Ovary (tissue), 9 donors: ENCODE data around the gene PLEKHM3. TPM values are rescaled to one million over a fixed set of nuclear protein-coding genes. Genes with fewer than 3 reads are reported as not detected.
"Not testable (repeated sequence)": the region's sequence is repeated elsewhere in the genome, so short reads cannot be mapped to it uniquely, and the experiment has no call there.

ENCODE experiments used
- DNase-seq, 5 donors: peaks; one replicate each; pipeline ENCODE4 v3.0.0-alpha.2; 2019 to 2020
- H3K27ac ChIP-seq, 2 donors: fragments of 200-600 bp; one replicate each; pipeline versions ENCODE4 v1.5.1 to v1.8.0; 2019 to 2022
- H3K27me3 ChIP-seq: fragments of 200-600 bp; one replicate; pipeline ENCODE4 v1.8.0; 2022
- H3K36me3 ChIP-seq: fragments of 200-600 bp; sonication (generic); one replicate; pipeline ENCODE4 v1.5.1; 2019
- H3K4me1 ChIP-seq: one replicate; pipeline ENCODE4 v1.8.1; 2013; ENCODE audit warnings: mild to moderate bottlenecking, moderate library complexity; ENCODE audit not compliant: insufficient read depth
- H3K4me3 ChIP-seq: fragments of 200-600 bp; sonication (generic); one replicate; pipeline ENCODE4 v1.5.1; 2017
- H3K9me3 ChIP-seq, 2 donors: fragments of 200-600 bp in 1 of 2; sonication (generic) in 1 of 2; one replicate each; pipeline versions ENCODE4 v1.5.1 to v1.8.1; 2013 to 2019; ENCODE audit warnings: mild to moderate bottlenecking in 1 of 2, moderate library complexity in 1 of 2
- EP300 ChIP-seq: sonication (generic); formaldehyde crosslinking; IDR thresholded peaks from one replicate; pipeline ENCODE4 v1.6.1; 2017; ENCODE audit warnings: antibody characterized with exemption
- POLR2A ChIP-seq: fragments of 450-650 bp; IDR thresholded peaks from one replicate; pipeline ENCODE4 v1.6.1; 2017; ENCODE audit warnings: antibody characterized with exemption, mild to moderate bottlenecking, moderate library complexity
- WGBS, 3 donors: extraction: QIAGEN DNeasy Blood & Tissue Kit in 1 of 3; methylation state at CpG; one replicate each; pipeline versions ENCODE4 v1.1.5 to v1.1.7; 2013 to 2017; 5-methylcytosine and 5-hydroxymethylcytosine counted together
- intact Hi-C, 4 donors: fragments of 100-400 bp; cut with DNase I; formaldehyde crosslinking; loops; one replicate each; pipeline versions ENCODE4 v1.11.0 to v1.15.1; 2022 to 2023
- polyA plus RNA-seq, 2 donors: library from polyadenylated mRNA; stranded (reverse); fragments of 200-250 nt in 1 of 2; fragments of 350-450 nt in 1 of 2; fragmentation: Illumina TruSeq in 1 of 2; extraction: RNeasy Lipid Tissue Mini Kit (QIAGEN cat#74804) in 1 of 2; gene quantifications; one replicate each; pipeline ENCODE4 v1.2.3, GENCODE V29; 2013 to 2014
- total RNA-seq, 7 donors: library from RNA; depleted of rRNA in 2 of 7; stranded (reverse); fragments of >200 nt in 2 of 7; fragmentation: NEBNext Ultra II Directional in 3 of 7; extraction: Animal tissue kit (Norgen Biotek cat#: 25700) in 3 of 7; gene quantifications; one replicate each; pipeline versions ENCODE4 v1.1.0 to v1.2.4, GENCODE V29; 2016 to 2023
- TF ChIP-seq, protein P1 (sequence below), 3 donors: fragments of 450-650 bp in 2 of 3; fragments of 200-600 bp in 1 of 3; IDR thresholded peaks; one replicate each; pipeline versions ENCODE4 v1.5.1 to v1.8.0; 2016 to 2022; ENCODE audit warnings: antibody characterized with exemption in 3 of 3, mild to moderate bottlenecking in 1 of 3
- donor health status: DM: no; HTN: no; CAD: no; lungs with moderate emphysema.
- donor health status: DM: no; HTN: no; CAD: no.
- donor health status: Bipolar disorder and iron deficiency.
- donor health status: DM: yes; HTN: yes; CAD: no.
- donor health status: DM: no; HTN: no; CAD: no.
- donor health status: DM: yes; HTN: yes; CAD: no.

Gene PLEKHM3
- total and polyA plus RNA-seq, 9 donors = 6.5 to 26.1 (median 14.3) TPM

DNA sequence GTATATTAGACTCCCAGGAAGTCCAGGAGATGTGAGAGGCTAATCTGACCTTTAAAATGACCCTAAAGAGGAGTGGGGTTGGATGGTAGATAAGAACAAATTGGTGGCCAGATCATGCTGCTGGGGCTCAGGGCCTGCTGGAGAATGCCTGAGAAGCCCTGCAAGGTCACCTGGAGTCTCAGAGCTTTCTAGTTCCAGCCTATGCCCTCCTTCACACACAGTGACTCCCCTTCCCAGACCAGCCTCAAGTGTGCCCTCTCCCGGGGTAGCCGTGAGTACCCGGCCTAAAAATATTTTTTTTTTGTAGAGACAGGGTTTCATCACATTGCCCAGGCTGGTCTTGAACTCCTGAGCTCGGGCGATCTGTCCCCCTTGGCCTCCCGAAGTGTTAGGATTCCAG, 211.4 kb downstream of the PLEKHM3 start:
- WGBS, 3 donors = 83 to 92% (median 91%) methylated on average over 6 of the region's 6 CpGs
- no peaks in the 10 kb centered on the region for H3K27me3 ChIP-seq
- H3K9me3 ChIP-seq = no peaks in the 10 kb centered on the region
- no peaks in the 10 kb centered on the region for H3K4me1 ChIP-seq
- H3K36me3 ChIP-seq = no peaks in the 10 kb centered on the region
- no peak overlapping the region for H3K4me3 ChIP-seq
- no peak for DNase-seq
- TF ChIP-seq POLR2A (no peak), EP300 (no peak)
- TF ChIP-seq, protein P1, sequence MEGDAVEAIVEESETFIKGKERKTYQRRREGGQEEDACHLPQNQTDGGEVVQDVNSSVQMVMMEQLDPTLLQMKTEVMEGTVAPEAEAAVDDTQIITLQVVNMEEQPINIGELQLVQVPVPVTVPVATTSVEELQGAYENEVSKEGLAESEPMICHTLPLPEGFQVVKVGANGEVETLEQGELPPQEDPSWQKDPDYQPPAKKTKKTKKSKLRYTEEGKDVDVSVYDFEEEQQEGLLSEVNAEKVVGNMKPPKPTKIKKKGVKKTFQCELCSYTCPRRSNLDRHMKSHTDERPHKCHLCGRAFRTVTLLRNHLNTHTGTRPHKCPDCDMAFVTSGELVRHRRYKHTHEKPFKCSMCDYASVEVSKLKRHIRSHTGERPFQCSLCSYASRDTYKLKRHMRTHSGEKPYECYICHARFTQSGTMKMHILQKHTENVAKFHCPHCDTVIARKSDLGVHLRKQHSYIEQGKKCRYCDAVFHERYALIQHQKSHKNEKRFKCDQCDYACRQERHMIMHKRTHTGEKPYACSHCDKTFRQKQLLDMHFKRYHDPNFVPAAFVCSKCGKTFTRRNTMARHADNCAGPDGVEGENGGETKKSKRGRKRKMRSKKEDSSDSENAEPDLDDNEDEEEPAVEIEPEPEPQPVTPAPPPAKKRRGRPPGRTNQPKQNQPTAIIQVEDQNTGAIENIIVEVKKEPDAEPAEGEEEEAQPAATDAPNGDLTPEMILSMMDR (IDR thresholded peaks at IDR 0.05) = no peak
- intact Hi-C loops = no loop called here
- H3K27ac ChIP-seq = no peak overlapping the region

DNA sequence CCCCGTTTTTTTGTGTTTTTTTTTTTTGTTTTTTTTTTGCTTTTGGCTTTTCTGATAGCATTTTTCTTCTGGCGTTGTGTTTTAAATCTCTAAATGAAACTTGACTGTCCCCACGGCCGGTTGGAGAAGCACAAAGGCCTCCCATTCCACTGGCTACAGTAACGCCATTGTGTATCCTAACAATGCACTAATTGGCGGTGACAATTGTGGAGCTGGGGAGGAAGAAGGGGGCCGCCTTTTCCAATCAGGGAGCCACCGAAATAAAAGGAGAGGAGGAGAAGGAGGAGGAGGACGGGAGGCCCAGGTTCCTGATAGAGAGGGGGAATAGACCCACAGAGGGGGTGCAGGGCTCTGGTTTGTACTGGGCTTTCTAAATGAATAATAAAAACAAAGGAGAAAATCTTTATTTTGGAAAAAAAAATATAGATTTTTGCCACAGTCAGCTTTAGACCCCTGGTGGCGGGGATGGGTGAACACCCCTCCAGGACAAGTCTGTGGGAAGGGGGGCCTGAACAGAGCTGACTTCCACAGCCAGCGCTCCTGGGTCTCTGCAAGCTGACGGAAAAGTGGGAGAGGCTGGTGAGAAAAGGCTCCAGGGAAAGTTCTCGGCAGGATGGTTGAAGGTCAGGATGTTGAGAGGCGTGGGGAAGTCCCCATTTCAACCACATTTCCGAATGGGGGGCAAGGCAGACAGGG, 212.0 kb downstream of the PLEKHM3 start:
- DNase-seq = no peak
- H3K4me1 ChIP-seq = no peaks in the 10 kb centered on the region
- intact Hi-C loops = no loop called here
- H3K27me3 ChIP-seq = no peaks in the 10 kb centered on the region
- H3K4me3 ChIP-seq = no peak overlapping the region
- TF ChIP-seq EP300 = no peak
- TF ChIP-seq, protein P1 (IDR thresholded peaks at IDR 0.05) = no peak
- no peak for TF ChIP-seq POLR2A
- H3K27ac ChIP-seq = no peak overlapping the region
- 86 to 89% (median 87%) methylated on average over 15 of the region's 15 CpGs for WGBS, 3 donors
- no peaks in the 10 kb centered on the region for H3K9me3 ChIP-seq
- H3K36me3 ChIP-seq = no peaks in the 10 kb centered on the region

DNA sequence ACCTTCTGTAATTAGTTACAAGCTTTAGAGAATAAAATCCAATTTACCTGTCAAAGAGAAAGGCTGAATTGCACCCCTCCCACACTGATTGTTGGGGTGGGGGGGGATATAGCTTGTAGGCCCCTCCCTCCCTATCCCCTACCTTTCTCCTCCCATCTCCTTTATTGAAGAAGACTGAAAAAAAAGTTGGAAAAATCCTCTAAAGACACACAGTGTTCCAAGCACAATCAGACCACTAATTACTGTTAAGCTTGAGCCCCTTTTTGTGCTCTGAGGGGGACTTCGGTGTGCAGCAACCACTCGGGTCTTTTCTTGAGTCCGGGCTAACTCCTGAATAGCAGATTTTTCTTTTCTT, 212.6 kb downstream of the PLEKHM3 start:
- Histone ChIP-seq H3K27me3 (no peaks in the 10 kb centered on the region), H3K9me3 (no peaks in the 10 kb centered on the region), H3K4me3 (no peak overlapping the region), H3K36me3 (no peaks in the 10 kb centered on the region), H3K4me1 (no peaks in the 10 kb centered on the region), H3K27ac (no peak overlapping the region)
- 72 to 80% (median 76%) methylated on average over 3 of the region's 3 CpGs for WGBS, 3 donors
- DNase-seq = no peak
- TF ChIP-seq, protein P1 (IDR thresholded peaks at IDR 0.05) = no peak
- intact Hi-C loops = no loop called here

DNA sequence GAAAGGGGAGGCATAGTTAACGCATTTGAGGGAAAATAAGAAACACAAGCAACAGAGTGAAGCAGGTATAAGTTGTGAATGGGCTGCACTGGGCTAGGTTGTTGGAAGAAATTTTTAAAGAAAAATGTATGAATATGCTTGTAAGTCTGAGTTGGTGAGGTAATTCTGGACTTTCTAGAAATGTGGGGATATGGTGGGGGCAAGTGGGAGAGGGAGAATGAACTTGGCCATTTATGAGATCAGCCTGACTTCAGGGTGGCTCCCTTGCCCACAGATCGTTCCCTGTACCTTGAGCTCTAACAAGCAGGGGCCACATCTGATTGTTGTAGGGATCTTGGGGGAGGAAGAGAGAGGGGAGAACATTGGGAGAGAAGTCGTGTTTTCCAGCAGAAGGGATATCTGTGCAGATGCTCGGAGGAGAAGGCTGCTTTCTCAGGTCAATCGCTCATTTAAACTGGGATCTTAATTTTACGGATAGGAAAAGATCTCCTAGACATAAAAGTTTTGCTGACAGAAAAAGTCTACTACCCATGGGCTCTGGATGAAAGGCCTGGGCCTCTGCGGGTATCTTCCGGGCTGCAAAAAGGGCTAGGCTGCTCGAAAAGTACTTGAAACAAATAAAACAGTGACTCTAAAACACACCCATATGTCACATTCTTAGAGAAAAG, 213.1 kb downstream of the PLEKHM3 start:
- no peak for DNase-seq
- intact Hi-C loops = no loop called here
- no peaks in the 10 kb centered on the region for H3K4me1 ChIP-seq
- TF ChIP-seq EP300 = no peak
- TF ChIP-seq POLR2A = no peak
- TF ChIP-seq, protein P1 (IDR thresholded peaks at IDR 0.05) = no peak
- WGBS, 3 donors = 79 to 84% (median 83%) methylated on average over 9 of the region's 9 CpGs
- H3K9me3 ChIP-seq = no peaks in the 10 kb centered on the region
- H3K27me3 ChIP-seq = no peaks in the 10 kb centered on the region
- H3K4me3 ChIP-seq = no peak overlapping the region
- H3K36me3 ChIP-seq = no peaks in the 10 kb centered on the region
- no peak overlapping the region for H3K27ac ChIP-seq

DNA sequence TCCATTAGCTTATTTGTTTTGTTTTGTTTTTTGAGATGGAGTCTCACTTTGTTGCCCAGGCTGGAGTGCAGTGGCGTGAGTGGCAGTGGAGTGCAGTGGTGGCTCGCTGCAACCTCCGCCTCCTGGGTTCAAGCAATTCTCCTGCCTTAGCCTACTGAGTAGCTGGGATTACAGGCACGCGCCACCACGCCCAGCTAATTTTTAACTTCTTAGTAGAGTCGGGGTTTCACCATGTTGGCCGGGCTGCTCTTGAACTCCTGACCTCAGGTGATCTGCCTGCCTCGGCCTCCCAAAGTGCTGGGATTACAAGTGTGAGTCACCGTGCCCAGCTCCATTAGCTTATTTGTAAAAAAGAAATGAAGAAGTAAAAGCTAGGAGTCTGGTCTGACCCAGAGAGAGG, 213.7 kb downstream of the PLEKHM3 start:
- 94 to 96% (median 95%) methylated on average over 10 of the region's 10 CpGs for WGBS, 3 donors
- DNase-seq, H3K4me1 ChIP-seq, H3K27ac ChIP-seq, intact Hi-C loops, H3K9me3 ChIP-seq, H3K36me3 ChIP-seq, H3K4me3 ChIP-seq, H3K27me3 ChIP-seq: not testable (repeated sequence)
